BJ (cell line): ENCODE measurements around the gene C9orf152. TPM values are rescaled to one million over a fixed set of nuclear protein-coding genes. Genes with fewer than 3 reads are reported as not detected.
"Not testable (repeated sequence)": the region's sequence is repeated elsewhere in the genome, so short reads cannot be mapped to it uniquely, and the experiment has no call there.

Experiments
- CTCF ChIA-PET: fragments of 350-600 bp; formaldehyde crosslinking; extraction: SDS; loops from one replicate; lab custom pipeline; 2021; ENCODE audit warnings: antibody characterized with exemption, inconsistent platforms; lab: Yijun Ruan, JAX
- POLR2A ChIA-PET: fragments of 300-600 bp; sonication (Branson Sonifier 250); formaldehyde crosslinking; extraction: SDS; loops from one replicate; lab custom pipeline; 2021; ENCODE audit warnings: antibody characterized with exemption; lab: Charles Lee
- DNase-seq: peaks from one replicate; pipeline ENCODE4 v3.0.0-alpha.2; 2011; ENCODE audit warnings: low read depth
- H3K27me3 ChIP-seq: 2 replicates; pipeline ENCODE4 v1.6.0; 2011; ENCODE audit warnings: low read length; ENCODE audit not compliant: control insufficient read depth, insufficient read depth
- H3K36me3 ChIP-seq: 2 replicates; pipeline ENCODE4 v1.5.1; 2011; ENCODE audit warnings: low read length; ENCODE audit not compliant: control insufficient read depth, insufficient read depth
- H3K4me3 ChIP-seq: 2 replicates; pipeline ENCODE4 v1.5.1; 2011; ENCODE audit warnings: low read depth, mild to moderate bottlenecking, control low read depth, low read length
- polyA plus RNA-seq: library from polyadenylated mRNA; depleted of rRNA; stranded (reverse); fragments of >200 nt; gene quantifications from 2 replicates; pipeline ENCODE4 v1.2.3, GENCODE V29; 2011
- TF ChIP-seq, protein P1 (sequence below): IDR thresholded peaks from 2 replicates; pipeline ENCODE4 v1.5.1; 2011; ENCODE audit warnings: low read depth, mild to moderate bottlenecking, control low read depth, inconsistent platforms, low read length, moderate library complexity; ENCODE audit not compliant: insufficient read depth

C9orf152 gene
- polyA plus RNA-seq, 1 experiment, result not detected

DNA sequence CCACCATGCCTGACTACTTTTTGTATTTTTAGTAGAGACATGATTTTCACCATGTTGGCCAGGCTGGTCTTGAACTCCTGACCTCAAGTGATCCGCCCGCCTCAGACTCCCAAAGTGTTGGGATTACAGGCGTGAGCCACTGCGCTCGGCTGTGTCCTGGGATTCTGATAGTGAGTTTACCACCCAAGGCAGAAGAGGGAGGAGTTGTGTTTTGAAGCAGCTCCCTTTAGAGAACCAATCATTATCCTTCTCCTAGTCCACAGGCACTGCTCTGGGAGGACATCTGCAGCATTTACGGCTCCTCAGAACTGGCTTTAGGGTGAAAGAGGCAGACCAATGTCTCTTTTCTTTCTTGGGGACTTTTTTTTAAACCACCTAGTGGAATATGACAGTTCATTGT, 5.7 kb downstream of the C9orf152 start:
- TF ChIP-seq, protein P1, sequence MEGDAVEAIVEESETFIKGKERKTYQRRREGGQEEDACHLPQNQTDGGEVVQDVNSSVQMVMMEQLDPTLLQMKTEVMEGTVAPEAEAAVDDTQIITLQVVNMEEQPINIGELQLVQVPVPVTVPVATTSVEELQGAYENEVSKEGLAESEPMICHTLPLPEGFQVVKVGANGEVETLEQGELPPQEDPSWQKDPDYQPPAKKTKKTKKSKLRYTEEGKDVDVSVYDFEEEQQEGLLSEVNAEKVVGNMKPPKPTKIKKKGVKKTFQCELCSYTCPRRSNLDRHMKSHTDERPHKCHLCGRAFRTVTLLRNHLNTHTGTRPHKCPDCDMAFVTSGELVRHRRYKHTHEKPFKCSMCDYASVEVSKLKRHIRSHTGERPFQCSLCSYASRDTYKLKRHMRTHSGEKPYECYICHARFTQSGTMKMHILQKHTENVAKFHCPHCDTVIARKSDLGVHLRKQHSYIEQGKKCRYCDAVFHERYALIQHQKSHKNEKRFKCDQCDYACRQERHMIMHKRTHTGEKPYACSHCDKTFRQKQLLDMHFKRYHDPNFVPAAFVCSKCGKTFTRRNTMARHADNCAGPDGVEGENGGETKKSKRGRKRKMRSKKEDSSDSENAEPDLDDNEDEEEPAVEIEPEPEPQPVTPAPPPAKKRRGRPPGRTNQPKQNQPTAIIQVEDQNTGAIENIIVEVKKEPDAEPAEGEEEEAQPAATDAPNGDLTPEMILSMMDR, result no peak
- no peak for DNase-seq
- H3K4me3 ChIP-seq, result no peak overlapping the region
- CTCF ChIA-PET, result no interaction called here
- no peaks in the 10 kb centered on the region for H3K36me3 ChIP-seq
- POLR2A ChIA-PET, result no interaction called here
- H3K27me3 ChIP-seq, result peaks cover 6% of the 10 kb centered on the region

DNA sequence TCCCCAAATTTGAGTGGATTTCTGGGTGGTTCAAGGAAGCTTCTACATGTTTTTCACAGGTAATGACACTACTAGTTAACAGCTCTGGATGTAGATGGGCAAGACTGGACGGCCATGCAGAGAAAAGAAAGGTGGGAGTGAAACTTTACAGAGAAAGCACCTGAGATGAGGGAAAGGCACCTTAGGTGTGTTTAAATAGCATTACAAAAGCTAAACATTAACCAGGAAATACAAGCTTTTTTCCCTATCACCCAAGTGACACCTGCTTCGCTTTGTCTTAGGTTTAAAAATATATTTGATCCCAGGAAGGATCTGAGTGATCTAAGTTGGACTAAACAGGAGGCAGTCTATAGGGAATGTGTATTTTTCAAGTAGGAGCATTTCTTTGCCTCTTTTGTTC, 8.3 kb downstream of the C9orf152 start:
- H3K36me3 ChIP-seq, result no peaks in the 10 kb centered on the region
- POLR2A ChIA-PET, result no interaction called here
- TF ChIP-seq, protein P1, result no peak
- H3K4me3 ChIP-seq, result no peak overlapping the region
- no peak for DNase-seq
- CTCF ChIA-PET, result interaction anchor here (0.7 to 12.0 kb wide), 5 partner anchors 15 to 625 kb away, joined by 3 to 94 read pairs (median 4); no protein-coding TSS in a partner anchor
- H3K27me3 ChIP-seq, result no peaks in the 10 kb centered on the region; the same call in none of the 2 replicates

DNA sequence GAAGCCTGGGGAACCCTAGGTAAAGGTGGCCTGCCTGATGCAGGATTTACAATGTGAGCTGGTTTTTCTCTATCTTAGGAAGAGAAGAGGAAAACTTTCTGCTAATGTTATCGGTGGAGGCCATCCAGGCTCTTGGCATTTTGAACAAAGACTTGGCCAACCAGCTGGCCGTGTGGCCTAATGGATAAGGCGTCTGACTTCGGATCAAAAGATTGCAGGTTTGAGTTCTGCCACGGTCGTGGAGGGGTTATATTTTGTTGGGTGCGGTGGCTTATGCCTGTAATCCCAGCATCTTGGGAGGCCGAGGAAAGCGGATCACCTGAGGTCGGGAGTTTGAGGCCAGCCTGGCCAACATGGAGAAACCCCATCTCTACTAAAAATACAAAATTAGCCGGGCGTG, 9.6 kb downstream of the C9orf152 start:
- DNase-seq, result no peak
- TF ChIP-seq, protein P1, result no peak
- no peaks in the 10 kb centered on the region for H3K36me3 ChIP-seq
- H3K27me3 ChIP-seq, result no peaks in the 10 kb centered on the region; the same call in 1 of the 2 replicates
- ChIA-PET POLR2A (no interaction called here), CTCF (interaction anchor here (0.6 to 12.0 kb wide), 6 partner anchors 16 to 624 kb away, joined by 3 to 94 read pairs (median 3); no protein-coding TSS in a partner anchor)
- H3K4me3 ChIP-seq, result no peak overlapping the region

DNA sequence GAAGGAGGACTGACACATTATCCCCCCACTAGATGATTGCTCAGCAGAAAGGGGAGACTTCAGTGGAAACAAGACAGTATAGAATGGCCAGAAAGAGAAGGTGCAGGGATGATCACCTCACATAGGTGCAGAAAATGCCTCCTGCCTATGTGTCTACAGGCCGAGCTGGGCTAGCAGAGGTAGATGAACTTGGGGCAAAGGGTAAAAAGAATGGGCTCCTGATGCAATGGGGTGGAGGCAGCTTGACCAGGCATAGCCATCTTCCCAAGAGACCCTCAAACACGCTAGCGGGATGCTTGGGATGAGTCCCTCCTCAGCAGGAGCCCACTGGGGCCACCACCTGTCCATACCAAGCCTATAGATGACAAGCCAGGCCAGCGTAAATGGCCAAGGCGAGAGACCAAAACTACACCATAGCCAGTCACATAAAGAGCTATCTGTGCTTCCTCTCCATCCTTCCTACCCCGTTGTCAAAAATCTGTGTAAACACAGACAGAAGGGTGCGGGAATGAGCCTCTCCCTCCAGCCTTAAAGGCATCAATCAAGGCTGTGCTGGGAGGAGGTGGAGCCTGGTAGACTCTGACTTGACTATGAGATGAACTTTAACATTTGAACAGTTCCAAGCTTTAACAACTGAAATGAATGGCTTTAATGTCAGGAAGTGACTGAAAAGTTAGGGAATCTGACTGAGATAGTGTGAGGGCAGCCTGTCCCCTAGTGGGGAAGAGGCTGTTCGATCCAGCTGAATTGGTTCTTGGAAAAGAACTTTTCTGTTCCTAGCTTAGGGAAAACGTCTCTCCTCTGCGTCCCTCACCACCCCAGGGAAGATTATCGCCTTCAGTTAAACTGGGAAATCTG, 10.4 kb downstream of the C9orf152 start:
- ChIA-PET CTCF (interaction anchor here (0.6 to 12.0 kb wide), 8 partner anchors 9 to 623 kb away, joined by 3 to 94 read pairs (median 3); no protein-coding TSS in a partner anchor), POLR2A (no interaction called here)
- H3K36me3 ChIP-seq, result no peaks in the 10 kb centered on the region
- TF ChIP-seq, protein P1, result peak; percentile 60
- no peak overlapping the region for H3K4me3 ChIP-seq
- no peak for DNase-seq
- no peaks in the 10 kb centered on the region; the same call in 1 of the 2 replicates for H3K27me3 ChIP-seq

DNA sequence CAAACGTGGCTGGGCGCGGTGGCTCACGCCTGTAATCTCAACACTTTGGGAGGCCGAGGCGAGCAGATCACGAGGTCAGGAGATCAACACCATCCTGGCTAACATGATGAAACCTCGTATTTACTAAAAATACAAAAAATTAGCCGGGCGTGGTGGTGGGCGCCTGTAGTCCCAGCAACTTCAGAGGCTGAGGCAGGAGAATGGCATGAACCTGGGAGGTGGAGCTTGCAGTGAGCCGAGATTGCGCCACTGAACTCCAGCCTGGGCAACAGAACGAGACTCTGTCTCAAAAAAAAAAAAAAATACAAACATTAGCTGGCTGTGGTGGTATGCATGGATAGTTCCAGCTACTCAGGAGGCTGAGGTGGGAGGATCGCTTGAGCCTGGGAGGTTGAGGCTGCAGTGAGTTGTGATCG, 11.9 kb downstream of the C9orf152 start:
- H3K36me3 ChIP-seq, POLR2A ChIA-PET, H3K27me3 ChIP-seq, DNase-seq, H3K4me3 ChIP-seq: not testable (repeated sequence)
- CTCF ChIA-PET, result interaction anchor here (12.0 kb wide), 1 partner anchor 14 kb away, joined by 94 read pairs; no protein-coding TSS in a partner anchor
